Umbilical cord (tissue), 2 donors: Measurements from ENCODE around the gene MTMR12. TPM values are rescaled to one million over a fixed set of nuclear protein-coding genes. Genes with fewer than 3 reads are reported as not detected.
A peak's percentile ranks its signal among the peaks of the same experiment; 100 is the strongest.
"Not testable (repeated sequence)": the region's sequence is repeated elsewhere in the genome, so short reads cannot be mapped to it uniquely, and the experiment has no call there.

Source experiments
- DNase-seq: peaks from one replicate; pipeline ENCODE4 v3.0.0-alpha.2; 2015; ENCODE audit warnings: low spot score
- total RNA-seq: library from RNA; depleted of rRNA; stranded (reverse); fragments of >200 nt; gene quantifications from one replicate; pipeline ENCODE4 v1.2.3, GENCODE V29; 2014; ENCODE audit warnings: low replicate concordance; ENCODE audit not compliant: insufficient read depth

MTMR12 gene
- total RNA-seq, 1 donor from 2014 or later, result 33.9 TPM

GRCh38 chr5:32323741-32324140 lies 11.0 kb upstream of the MTMR12 start:
- DNase-seq, result no peak

DNA sequence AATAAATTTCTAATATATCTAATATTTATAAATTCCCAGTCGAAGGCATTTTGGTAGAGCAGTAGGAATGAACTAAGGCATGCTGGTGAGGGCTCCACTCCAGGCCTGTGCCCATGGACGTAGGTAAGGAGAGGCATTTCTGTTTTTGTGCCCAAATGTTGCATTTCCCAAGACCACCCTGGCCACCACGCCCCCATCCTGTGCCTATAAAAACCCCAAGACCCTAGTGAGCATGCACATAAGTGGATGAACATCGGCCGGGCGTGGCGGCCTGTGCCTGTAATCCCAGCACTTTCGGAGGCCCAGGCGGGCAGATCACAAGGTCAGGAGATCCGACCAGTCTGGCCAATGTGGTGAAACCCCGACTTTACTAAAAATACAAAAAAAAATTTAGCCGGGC lies 10.1 kb upstream of the MTMR12 start:
- DNase-seq, result no peak

- not testable (repeated sequence) for DNase-seq
These were observed 9.0 kb upstream of the MTMR12 start for GRCh38 chr5:32321787-32322186.

GRCh38 chr5:32320576-32320975 lies 7.8 kb upstream of the MTMR12 start:
- DNase-seq, result no peak

GRCh38 chr5:32319926-32320543 lies 7.3 kb upstream of the MTMR12 start:
- DNase-seq, result no peak

- DNase-seq, result no peak
These were observed 6.7 kb upstream of the MTMR12 start for GRCh38 chr5:32319392-32319791.

GRCh38 chr5:32317041-32317440 lies 4.3 kb upstream of the MTMR12 start:
- no peak for DNase-seq

GRCh38 chr5:32315221-32316014 lies 2.7 kb upstream of the MTMR12 start:
- no peak for DNase-seq

DNA sequence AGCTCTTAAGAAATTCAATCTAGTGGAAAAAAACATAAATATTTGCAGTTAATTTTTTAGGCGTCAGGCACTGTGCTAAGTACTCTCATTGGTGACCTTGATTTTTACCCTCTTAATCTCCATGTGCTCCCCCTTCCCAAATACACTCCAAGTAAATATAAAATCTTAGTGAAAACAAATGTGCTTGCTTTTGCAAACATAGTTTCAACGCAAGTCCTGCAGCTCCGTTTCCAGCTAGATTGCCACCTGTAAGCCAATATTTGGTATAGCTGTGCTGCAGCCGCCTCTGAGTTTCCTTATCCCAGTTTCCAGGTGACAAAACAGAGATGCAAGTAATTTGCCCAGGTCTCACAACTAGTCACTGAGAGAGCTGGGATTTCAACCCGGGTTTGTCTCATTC lies 1.9 kb upstream of the MTMR12 start:
- no peak for DNase-seq

- DNase-seq, result not testable (repeated sequence)
These were observed 1.4 kb upstream of the MTMR12 start for GRCh38 chr5:32314152-32314488.

DNA sequence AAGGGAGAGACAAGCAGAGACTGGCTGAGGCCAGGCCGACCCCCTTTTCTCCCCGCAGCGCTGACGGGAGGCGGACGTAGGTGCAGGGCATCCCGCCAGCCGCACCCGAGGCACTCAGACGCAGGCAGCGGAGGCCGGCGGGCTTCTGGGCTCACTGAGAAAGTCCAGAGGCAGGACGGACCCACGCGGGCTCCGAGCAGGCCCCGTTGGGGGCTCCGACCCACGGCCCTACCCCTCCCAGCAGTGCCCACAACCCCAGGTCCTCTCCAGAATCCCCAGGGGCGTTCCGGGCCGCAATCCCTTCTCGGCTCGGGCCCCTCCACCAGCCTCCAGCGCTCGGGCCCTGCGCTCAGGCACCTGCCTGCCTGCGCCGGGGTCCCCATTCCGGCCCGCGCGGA lies 543 bp downstream of the MTMR12 start:
- peak; percentile 63 for DNase-seq

DNA sequence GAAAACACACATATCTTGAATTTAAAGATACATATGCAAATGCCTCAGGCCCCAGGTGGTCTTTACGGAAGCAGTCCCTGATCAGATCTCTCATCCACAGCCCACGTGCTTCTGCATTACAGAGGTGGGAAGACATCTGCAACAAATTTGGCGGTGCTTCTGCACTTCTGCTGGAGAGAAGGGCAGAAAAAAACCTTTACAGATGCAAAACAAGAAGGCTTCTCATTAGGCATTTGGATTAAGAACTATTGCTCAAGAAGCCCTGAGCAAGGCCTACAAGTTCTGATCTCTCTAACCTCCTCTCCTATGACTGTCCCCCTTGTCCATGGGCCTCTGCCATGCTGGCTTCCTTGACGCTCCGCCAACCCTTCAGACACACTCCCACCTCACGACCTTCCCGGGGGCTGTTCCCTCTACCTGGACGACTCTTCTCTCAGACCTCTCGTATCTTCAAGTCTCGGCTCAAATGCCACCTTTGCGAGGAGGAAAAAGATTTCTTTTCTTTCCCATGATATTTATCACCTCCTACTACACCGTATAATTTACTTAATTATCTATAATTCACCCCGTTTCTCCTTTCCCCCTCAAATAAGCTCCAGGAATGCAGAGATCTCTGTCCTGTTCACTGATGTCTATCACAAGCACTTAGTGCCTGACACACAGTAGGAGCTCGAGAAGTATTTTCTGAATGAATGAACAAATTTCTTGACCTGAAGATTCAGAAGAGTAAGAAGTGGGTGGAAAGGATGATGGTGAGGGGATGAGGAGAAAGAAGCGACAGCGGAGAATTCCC lies 1.1 kb downstream of the MTMR12 start:
- no peak for DNase-seq

- DNase-seq, result no peak
These were observed 3.0 kb downstream of the MTMR12 start for GRCh38 chr5:32309761-32310160.

DNA sequence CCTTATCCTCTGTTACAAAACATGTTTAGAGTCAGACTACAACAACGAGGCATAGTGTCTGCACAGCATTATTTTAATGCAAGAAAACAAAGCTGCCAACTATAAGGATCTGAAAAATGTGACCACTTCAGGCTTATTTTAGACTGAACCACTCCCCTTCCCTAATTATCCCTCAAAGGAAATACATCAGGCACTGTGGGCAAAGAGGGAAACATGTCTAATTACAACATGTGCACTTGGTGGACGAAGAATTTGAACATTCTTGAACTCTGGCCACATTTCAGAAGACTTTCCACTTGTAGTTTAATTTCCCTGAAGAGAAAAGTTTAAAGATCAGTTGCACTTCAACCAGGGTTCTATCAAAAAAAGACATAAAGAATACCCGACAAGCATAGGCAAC lies 3.8 kb downstream of the MTMR12 start:
- DNase-seq, result peak; percentile 29

DNA sequence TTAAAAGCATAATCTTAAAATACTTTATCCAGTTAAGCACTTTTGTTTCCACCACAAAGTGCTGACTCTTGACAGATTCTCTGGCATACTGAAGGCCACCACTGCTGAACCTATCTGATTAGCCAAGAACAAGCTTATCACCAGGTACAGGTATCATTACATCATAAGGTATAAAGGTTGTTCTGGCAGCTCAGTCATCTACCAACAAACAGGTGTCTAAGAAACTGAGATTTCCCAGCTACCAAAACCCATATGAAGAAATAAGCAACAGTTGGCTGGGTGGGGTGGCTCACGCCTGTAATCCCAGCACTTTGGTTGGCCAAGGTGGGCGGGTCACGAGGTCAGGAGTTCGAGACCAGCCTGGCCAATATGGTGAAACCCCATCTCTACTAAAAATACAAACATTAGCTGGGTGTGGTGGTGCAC lies 5.0 kb downstream of the MTMR12 start:
- DNase-seq, result no peak

- DNase-seq, result peak; percentile 54
These were observed 8.1 kb downstream of the MTMR12 start for GRCh38 chr5:32304622-32305021.

- DNase-seq, result no peak
These were observed 9.0 kb downstream of the MTMR12 start for GRCh38 chr5:32303755-32304120.

DNA sequence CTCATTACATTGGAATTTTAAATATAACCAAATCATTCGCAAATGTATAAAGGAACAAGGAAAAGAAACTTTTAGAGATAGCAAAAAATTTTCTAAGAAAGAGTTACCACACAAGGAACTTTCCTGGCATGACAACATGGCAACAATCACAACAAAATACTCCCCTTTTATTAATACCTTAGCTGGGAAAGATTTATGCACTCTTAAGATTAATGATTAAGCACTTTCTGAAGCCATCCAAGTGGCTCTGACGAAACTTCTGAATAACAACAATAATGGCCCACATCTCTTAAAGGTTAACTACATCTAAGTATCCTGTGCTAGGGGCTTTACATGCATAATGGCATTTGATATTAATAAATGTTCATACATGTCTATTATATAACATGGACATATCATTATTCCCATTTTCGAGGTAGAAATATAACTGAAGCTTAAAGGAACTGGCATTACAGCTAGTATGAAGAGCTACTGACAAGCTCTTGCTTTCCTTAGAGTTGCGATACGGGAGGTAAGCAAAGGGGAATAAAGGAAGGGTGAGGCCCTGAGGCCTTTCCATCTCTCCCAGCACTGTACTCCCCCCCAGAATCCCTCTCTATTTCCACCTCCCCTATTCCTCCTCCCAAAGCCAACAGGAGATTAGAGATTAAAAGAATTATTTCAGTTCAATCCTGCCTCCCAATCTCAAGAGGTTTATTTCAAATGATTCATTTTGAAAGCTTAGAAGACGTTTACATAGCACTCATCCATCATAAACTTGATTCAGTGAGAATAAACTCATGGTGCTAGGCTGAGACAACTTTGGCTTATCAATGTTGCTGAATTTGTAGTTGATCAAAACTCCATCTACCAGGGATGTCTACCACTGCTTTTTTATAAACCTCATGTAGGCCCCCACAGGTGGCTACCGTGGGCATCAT lies 9.6 kb downstream of the MTMR12 start:
- no peak for DNase-seq

DNA sequence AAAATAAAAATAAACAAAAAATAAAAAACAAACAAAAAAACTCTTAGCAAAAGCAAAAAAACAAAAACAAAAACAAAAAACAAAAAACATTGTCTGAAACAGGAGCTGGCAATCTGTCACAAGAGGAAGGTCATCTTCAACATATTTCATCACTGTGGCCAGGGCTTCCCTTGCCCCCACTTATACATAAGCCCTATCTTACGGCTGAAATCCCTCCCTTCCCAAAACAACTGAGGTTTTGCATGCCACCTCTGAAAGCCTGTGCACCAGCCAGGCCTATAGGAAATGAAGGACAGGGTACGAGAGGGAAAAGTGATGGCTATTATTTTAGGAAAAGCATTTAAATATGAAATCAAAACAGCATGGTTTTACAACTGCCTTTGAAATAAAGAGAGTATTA lies 10.8 kb downstream of the MTMR12 start:
- no peak for DNase-seq

DNA sequence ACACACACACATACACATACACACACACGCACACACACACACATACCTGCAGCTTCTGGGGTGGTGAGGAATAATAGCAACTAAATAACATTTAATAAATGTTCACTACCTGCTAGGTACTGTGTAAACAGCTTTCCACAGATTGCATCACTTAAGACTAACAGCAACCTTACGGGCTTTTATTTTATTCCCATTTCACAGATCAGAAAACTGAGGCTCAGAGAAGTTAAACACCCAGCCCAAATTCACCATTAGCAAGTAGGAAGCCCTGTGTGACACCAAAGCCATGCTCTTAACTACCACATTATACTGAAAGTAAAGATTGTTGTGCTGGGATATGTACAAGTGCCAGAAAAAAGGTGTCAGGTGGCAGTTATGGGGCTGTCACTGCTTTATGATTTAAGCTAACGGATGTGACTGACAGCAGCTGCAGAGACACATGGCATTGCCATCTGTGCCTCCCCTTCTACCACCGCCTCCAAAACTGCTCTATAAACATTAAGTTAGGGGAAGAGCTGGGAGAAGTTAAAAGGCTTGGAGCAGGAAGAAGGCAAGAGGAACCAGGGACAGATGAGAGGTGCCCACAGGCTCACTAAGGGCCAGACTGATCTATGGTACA lies 13.6 kb downstream of the MTMR12 start:
- DNase-seq, result no peak

DNA sequence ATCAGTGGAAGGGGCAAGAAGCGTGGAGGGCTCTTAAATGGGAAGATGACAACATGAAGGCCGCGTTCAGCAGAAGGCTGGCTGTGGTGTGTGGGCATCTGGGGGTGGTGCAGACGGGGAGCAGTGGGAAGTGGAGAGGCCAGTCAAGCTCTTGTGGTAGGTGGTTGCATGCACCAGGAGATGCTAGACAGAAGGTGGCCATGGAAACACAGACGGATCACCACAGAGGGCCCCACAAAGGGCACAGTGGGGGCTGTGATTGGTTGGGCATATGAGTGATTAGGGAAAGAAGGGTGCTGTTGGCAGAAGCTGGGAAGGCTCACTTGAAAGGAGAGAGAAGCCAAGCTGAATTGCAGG lies 14.7 kb downstream of the MTMR12 start:
- no peak for DNase-seq
